ENCODE measurements around the gene GINS2.

- TF ChIP-seq REST (IDR thresholded peaks at IDR 0.05; ENCODE audit: low read depth) (no peak), CEBPB (IDR thresholded peaks at IDR 0.05; ENCODE audit: low read depth) (no peak), CTCF (IDR thresholded peaks at IDR 0.05 in 2 of 3, conservative IDR thresholded peaks at IDR 0.05 in 1 of 3; ENCODE audit: borderline replicate concordance in 1 of 3, insufficient read depth in 1 of 3, low read depth in 2 of 3, low read length in 2 of 3) (no peak), EGR1 (IDR thresholded peaks at IDR 0.05; ENCODE audit: low read depth) (no peak)
Observed at GRCh38 chr16:85643631-85644030, 45.1 kb downstream of the GINS2 start.
